ENCODE measurements around the gene CTNND2.

Gene CTNND2

GRCh38 chr5:11385901-11386293 is 518.3 kb downstream of the CTNND2 start:
- no peaks in the 10 kb centered on the region for H3K9me2 ChIP-seq (replicated peaks; ENCODE audit: insufficient read depth, low read length)
- no peaks in the 10 kb centered on the region for H3F3A ChIP-seq (ENCODE audit: insufficient read depth, low read length)
- no peaks in the 10 kb centered on the region for H3K27me3 ChIP-seq (replicated peaks; ENCODE audit: insufficient read depth, low read length)
- H2AFZ ChIP-seq (ENCODE audit: low read length): no peak overlapping the region
- H4K20me1 ChIP-seq (ENCODE audit: insufficient read depth, low read length): no peaks in the 10 kb centered on the region
- H3K9me3 ChIP-seq (replicated peaks; ENCODE audit: insufficient read depth, low read length): no peaks in the 10 kb centered on the region
- TF ChIP-seq EZH2 (optimal IDR thresholded peaks at IDR 0.05; ENCODE audit: low read depth, low read length) (no peak), EZH2phosphoT487 (IDR thresholded peaks at IDR 0.05; ENCODE audit: low read length) (no peak), CTCF (IDR thresholded peaks at IDR 0.05; ENCODE audit: low read length) (no peak)
- no peaks in the 10 kb centered on the region for H3K36me3 ChIP-seq (replicated peaks; ENCODE audit: insufficient read depth, low read length)
- no peaks in the 10 kb centered on the region for H3K4me1 ChIP-seq (ENCODE audit: low read length)
- no peak overlapping the region for H3K4me3 ChIP-seq (ENCODE audit: low read length)
- no peak overlapping the region for H3K4me2 ChIP-seq (ENCODE audit: low read depth, low read length)
- H3K27ac ChIP-seq (ENCODE audit: low read length): no peak overlapping the region
- H3K9ac ChIP-seq (ENCODE audit: low read length): no peak overlapping the region
- no peaks in the 10 kb centered on the region for H3K79me2 ChIP-seq (ENCODE audit: low read length)
- no peak for DNase-seq

- Histone ChIP-seq H3K79me2 (ENCODE audit: low read length) (no peaks in the 10 kb centered on the region), H3K27ac (ENCODE audit: low read length) (no peak overlapping the region), H3K9ac (ENCODE audit: low read length) (no peak overlapping the region), H2AFZ (ENCODE audit: low read length) (no peak overlapping the region), H3K4me2 (ENCODE audit: low read depth, low read length) (no peak overlapping the region), H3K36me3 (replicated peaks; ENCODE audit: insufficient read depth, low read length) (no peaks in the 10 kb centered on the region), H3K9me2 (replicated peaks; ENCODE audit: insufficient read depth, low read length) (no peaks in the 10 kb centered on the region), H3K9me3 (replicated peaks; ENCODE audit: insufficient read depth, low read length) (no peaks in the 10 kb centered on the region), H4K20me1 (ENCODE audit: insufficient read depth, low read length) (no peaks in the 10 kb centered on the region), H3K27me3 (replicated peaks; ENCODE audit: insufficient read depth, low read length) (no peaks in the 10 kb centered on the region), H3K4me1 (ENCODE audit: low read length) (no peaks in the 10 kb centered on the region), H3K4me3 (ENCODE audit: low read length) (no peak overlapping the region), H3F3A (ENCODE audit: insufficient read depth, low read length) (no peaks in the 10 kb centered on the region)
- TF ChIP-seq EZH2 (optimal IDR thresholded peaks at IDR 0.05; ENCODE audit: low read depth, low read length): no peak
- no peak for TF ChIP-seq CTCF (IDR thresholded peaks at IDR 0.05; ENCODE audit: low read length)
- TF ChIP-seq EZH2phosphoT487 (IDR thresholded peaks at IDR 0.05; ENCODE audit: low read length): no peak
- no peak for DNase-seq
Observed at GRCh38 chr5:11385251-11385900, 518.9 kb downstream of the CTNND2 start.

GRCh38 chr5:11384441-11385250 is 519.6 kb downstream of the CTNND2 start:
- H3K9me2 ChIP-seq (replicated peaks; ENCODE audit: insufficient read depth, low read length): no peaks in the 10 kb centered on the region
- no peaks in the 10 kb centered on the region for H3K36me3 ChIP-seq (replicated peaks; ENCODE audit: insufficient read depth, low read length)
- no peak overlapping the region for H2AFZ ChIP-seq (ENCODE audit: low read length)
- no peaks in the 10 kb centered on the region for H3K4me1 ChIP-seq (ENCODE audit: low read length)
- H3K27ac ChIP-seq (ENCODE audit: low read length): no peak overlapping the region
- no peaks in the 10 kb centered on the region for H3F3A ChIP-seq (ENCODE audit: insufficient read depth, low read length)
- DNase-seq: no peak
- no peak overlapping the region for H3K4me2 ChIP-seq (ENCODE audit: low read depth, low read length)
- no peak overlapping the region for H3K4me3 ChIP-seq (ENCODE audit: low read length)
- H4K20me1 ChIP-seq (ENCODE audit: insufficient read depth, low read length): no peaks in the 10 kb centered on the region
- no peaks in the 10 kb centered on the region for H3K79me2 ChIP-seq (ENCODE audit: low read length)
- no peaks in the 10 kb centered on the region for H3K27me3 ChIP-seq (replicated peaks; ENCODE audit: insufficient read depth, low read length)
- no peaks in the 10 kb centered on the region for H3K9me3 ChIP-seq (replicated peaks; ENCODE audit: insufficient read depth, low read length)
- TF ChIP-seq CTCF (IDR thresholded peaks at IDR 0.05; ENCODE audit: low read length): no peak
- TF ChIP-seq EZH2 (optimal IDR thresholded peaks at IDR 0.05; ENCODE audit: low read depth, low read length): no peak
- no peak for TF ChIP-seq EZH2phosphoT487 (IDR thresholded peaks at IDR 0.05; ENCODE audit: low read length)
- no peak overlapping the region for H3K9ac ChIP-seq (ENCODE audit: low read length)
